GM18519 (cell line): Measurements from ENCODE around the gene TMSB4Y.

ENCODE experiments used
- ATAC-seq: cut with Tn5 transposase; IDR thresholded peaks from one replicate; pipeline ENCODE4 v1.9.1; 2021; ENCODE audit warnings: mild to moderate bottlenecking, moderate library complexity; ENCODE audit not compliant: unreplicated experiment, low FRiP score

The TMSB4Y gene

DNA sequence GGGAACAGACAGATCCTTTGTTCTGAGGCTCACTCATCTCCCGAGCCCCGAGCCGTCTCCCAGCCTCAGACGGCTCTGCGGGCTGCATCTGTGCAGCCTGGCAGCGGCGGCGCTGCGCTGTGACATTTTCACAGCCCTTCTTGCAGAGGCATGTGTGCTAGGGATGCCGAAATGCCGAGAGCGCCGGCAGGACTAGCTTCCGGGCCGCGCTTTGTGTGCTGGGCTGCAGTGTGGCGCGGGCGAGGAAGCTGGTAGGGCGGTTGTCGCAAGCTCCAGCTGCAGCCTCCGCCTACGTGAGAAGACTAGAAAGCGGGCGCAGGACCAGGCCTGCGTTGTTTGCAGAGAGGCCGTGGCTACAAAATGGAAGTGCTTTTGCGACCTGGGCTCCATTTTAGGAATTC is at the start of gene TMSB4Y:
Gene TMSB4Y, plus strand, starts transcription at position 332 of the 401 bp plus-strand sequence.
- peak; percentile 85 for ATAC-seq

DNA sequence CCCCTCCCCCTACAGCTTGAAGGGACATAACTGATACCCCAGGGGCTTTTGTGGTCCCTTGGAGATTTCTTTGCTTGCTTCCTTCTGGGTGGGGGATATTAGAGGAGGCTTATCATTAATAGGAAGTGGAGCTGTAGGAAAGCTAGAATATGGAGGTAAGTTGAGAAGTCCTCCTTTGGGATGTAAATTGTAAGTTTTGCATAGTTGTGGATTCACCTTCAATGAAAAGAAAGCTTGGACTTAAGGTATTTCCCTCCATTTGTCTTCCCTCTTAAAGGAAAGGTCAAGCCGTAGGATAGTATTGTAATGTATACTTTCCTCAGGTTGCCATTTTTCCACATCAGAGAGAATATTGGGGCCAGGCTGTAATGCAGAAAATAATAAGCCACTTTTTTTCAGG is 39.5 kb upstream of the TMSB4Y start:
- no peak for ATAC-seq

DNA sequence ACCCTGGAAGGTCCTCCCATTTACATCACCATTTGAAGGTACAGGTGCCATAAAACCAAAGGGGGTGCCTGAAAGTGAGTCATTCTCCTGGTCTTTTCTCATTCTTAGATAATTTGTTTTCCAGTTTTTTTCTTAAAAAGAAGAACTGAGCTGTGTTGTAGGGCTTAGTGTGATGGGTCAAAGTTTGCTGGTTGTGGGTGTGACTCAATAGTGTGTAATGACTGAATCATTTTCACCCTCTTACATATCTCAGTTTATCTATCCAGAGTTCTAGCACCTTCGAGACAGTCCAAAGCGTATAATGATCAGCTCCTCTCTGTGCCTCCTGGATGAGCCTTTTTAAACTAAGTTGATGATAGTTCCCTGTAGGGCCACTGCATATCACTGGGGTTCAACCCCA is 32.6 kb upstream of the TMSB4Y start:
- ATAC-seq = no peak

DNA sequence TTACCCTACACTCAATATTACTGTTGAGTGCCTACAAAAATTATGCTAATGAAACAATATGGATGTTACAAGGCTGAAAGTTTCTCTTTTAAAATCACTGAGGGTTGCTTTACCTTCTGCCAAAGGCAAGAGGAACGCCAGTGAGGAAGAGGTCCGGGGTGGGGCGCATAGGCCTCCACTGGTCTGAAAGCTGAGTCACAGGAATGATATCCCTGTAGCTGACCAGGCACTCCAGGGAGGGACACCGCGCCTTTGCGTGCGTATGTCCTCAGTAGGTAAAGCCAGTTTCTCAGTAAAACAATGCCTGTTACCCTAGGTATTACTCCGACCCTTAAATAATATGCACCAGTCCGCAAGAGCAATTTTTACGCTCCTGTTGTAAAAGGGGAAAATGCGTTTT is 1.4 kb upstream of the TMSB4Y start:
- ATAC-seq = no peak

DNA sequence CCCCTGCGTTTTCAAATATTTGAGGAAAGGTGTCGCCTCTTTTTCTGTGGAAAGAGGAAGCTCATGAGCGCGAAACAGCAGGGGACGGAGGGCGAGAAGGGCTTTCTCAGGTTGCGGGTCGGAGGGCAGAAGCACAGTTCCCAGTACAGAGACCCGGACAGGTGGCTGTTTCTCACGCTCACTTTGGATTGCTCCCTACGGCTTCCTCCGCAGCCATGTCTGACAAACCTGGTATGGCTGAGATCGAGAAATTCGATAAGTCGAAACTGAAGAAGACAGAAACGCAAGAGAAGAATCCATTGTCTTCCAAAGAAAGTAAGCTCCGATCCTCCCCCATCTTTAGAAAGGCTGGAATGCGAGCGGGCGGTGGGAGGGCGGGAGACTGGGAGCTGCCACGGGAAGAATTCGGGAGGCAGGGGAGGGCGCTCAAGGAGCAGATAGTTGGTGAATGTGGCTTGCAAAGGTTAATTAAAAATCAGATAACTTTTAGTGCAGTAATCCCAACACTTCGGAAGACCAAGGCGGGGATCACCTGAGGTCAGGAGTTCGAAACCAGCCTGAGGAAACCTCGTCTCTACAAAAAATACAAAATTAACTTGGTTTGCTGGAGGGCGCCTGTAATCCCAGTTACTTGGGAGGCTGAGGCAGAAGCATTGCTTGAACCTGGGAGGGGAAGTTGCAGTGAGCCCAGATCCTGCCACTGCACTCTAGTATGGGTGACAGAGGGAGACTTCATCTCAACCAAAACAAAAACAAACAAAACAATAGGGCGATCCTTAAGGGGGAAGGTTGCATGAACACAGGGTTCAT is 627 bp downstream of the TMSB4Y start:
- ATAC-seq = no peak

DNA sequence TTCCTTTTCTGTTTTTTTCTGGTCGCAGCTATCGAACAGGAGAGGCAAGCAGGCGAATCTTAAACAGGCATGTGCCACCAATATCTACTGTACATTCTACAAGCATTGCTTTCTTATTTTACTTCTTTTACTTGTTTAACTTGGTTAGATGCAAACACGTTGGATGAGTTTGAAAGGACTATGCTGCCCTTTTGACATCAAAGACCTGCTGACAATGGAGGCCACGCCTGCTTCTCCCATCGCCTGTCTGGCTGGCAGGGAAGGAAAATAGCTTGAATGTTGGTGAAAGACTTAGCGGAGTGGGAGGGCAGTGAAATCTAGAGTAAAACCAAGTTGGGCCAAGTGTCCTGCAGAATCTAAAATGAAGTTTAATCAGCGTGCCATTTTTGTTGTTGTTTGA is 1.5 kb downstream of the TMSB4Y start:
- no peak for ATAC-seq

DNA sequence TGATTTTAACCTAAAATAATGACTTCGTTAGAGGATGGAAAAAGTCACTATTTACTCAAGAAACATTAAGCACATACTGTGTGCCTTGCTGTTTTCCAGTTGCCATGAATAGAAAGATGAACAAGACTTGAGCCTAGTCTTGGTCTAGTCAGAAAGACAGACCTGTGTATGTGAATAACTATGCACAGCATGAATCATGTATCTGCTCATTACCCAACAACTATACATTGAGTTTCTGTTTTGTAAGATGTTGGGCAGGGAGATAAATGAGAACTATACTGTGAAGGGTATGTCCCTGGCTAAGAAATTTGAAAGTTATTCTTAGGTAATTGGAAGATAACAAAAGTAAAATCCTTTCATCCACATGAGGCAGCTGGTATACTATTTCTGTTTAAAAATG is 4.3 kb downstream of the TMSB4Y start:
- no peak for ATAC-seq

DNA sequence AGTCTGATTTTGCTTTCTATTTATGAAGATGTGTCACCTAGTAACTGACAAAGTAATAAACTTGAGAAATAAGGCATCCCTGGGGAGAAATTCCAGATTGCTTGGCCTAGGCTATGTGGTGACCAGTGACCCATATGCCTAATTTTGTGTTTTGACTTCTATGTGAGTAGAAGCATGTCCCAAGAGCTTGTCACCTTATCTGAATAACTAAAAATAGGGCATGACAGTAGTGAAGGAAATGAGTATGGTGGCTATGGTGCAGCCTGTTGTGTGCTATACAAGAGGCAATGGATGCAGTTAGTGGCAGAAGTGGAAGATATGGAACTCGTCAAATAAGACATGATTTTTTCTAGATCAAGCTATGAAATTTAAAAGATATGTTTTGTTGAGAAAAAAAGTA is 15.3 kb downstream of the TMSB4Y start:
- ATAC-seq = no peak

DNA sequence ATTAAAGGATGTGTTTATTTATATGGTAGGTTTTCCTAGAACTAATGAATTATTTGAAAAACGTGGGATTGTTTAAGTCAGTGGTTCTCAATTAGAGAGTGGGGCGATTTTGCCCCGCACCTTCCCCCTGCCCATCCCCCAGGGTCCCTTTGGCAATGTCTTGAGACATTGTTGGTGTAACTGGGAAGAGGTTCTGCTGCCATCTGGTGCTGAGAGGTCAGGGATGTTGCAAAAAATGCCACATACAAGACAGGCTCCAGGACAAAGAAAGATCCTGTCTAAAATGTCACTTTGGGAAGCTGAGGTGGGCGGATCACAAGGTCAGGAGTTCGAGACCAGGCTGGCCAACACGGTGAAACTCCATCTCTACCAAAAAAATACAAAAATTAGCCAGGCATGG is 25.8 kb downstream of the TMSB4Y start:
- ATAC-seq = no peak

DNA sequence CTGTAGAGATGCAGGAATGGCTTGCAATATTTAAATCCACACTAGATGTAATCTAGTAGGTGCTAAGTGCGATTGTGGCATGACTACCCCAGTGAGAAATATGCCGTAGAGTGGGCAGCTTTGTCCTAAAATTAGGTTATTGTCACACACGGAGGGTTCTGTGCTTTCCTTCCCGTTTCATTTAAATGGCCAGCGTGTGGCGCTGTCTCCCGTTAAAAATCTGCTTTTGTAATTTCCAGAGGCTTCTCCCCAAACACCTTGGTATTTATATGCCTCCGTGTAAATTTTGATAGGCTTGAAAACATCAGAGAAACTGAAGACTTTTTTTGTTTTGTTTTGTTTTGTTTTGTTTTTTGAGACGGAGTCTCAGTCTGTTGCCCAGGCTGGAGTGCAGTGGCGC is 34.9 kb downstream of the TMSB4Y start:
- no peak for ATAC-seq

DNA sequence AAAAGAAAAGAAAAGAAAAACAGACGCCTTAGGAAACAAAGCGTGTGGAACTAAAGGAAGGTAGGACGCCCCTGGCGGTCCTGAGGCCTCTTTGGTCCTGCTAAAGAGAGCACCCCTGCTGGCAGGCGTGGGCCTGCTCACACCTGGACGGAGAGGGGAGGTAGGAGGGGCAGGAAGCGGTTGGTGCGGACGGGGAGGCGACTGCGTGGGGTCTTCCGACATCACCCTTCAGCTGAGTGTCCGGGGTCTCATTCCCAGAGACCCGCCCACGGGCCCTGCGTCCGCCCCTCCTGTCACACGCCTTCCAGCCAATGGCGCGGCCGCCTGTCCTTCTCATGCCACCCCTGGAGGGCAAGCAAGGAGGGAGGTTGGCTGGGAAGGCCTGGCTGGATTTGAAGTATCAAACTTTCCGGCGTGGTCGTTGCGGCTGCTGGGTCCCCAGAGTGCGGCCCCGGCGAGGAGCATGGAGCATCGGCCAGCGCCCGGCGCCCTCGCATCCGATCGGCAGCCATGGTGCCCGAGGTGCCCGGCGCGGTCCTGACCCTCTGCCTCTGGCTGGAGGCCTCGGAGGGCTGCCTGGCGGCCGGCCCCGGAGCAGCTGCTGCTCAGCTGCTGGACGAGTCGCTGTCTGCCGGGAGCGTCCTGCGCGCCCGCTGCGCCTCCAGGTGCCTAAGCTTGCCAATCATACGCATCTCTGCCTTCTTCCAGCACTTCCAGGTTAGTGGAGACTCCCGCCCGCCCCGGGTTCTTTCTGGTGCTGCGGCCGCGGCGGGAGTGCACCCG is 47.8 kb downstream of the TMSB4Y start:
- peak; percentile 88 for ATAC-seq

DNA sequence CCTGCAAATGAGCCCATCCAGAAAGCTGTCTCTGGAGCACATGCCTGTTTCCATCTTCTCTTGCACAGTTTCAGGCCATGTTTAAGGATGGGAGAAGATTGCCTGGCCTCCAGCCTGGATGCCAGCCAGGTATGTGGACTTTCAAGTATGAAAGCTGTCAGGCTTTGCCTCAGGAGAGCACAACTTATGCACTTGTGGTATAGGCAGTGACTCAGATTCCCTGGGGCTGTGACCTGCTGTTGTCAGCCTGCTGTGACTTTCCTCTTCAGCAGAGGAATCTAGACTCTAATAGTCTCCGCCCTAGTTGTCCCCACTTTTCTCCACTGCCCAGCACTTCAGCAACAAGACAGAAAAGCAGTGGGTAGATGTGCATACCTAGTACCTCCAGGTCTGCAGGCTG is 51.0 kb downstream of the TMSB4Y start:
- no peak for ATAC-seq
